Esophagus squamous epithelium (tissue), 4 donors: Measurements from ENCODE around the gene CENPP.

ENCODE experiments used
- POLR2A ChIP-seq, 4 donors: fragments of 450-650 bp; IDR thresholded peaks; one replicate each; pipeline ENCODE4 v1.6.1; 2017; ENCODE audit warnings: antibody characterized with exemption in 4 of 4, mild to moderate bottlenecking in 4 of 4, moderate library complexity in 3 of 4
- TF ChIP-seq, protein P1 (sequence below), 6 experiments: fragments of 450-650 bp in 4 of 6; fragments of 200-600 bp in 2 of 6; sonication (generic) in 2 of 6; IDR thresholded peaks; one replicate each; pipeline ENCODE4 v1.5.1; 2016 to 2019; ENCODE audit warnings: antibody characterized with exemption in 6 of 6, mild to moderate bottlenecking in 4 of 6, moderate library complexity in 4 of 6

DNA sequence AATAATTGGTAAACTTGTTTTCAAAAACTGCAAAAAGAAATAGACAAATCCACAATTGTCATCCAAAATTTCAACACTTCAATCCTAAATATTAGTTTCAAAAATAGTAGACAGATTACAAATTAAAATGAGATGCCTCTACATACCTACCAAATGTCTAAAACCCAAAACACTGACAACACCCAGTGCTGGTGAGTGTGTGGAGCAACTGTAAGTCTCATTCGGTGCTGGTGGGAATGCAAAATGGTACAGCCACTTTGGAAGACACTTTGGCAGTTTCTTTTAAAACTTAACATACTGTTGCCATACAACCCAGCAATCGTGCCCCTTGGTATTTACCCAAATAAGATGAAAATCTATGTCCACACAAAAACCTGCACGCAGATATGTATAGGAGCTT, 203.4 kb downstream of the CENPP start:
- TF ChIP-seq, protein P1, sequence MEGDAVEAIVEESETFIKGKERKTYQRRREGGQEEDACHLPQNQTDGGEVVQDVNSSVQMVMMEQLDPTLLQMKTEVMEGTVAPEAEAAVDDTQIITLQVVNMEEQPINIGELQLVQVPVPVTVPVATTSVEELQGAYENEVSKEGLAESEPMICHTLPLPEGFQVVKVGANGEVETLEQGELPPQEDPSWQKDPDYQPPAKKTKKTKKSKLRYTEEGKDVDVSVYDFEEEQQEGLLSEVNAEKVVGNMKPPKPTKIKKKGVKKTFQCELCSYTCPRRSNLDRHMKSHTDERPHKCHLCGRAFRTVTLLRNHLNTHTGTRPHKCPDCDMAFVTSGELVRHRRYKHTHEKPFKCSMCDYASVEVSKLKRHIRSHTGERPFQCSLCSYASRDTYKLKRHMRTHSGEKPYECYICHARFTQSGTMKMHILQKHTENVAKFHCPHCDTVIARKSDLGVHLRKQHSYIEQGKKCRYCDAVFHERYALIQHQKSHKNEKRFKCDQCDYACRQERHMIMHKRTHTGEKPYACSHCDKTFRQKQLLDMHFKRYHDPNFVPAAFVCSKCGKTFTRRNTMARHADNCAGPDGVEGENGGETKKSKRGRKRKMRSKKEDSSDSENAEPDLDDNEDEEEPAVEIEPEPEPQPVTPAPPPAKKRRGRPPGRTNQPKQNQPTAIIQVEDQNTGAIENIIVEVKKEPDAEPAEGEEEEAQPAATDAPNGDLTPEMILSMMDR (IDR thresholded peaks at IDR 0.05) = no peak
- TF ChIP-seq POLR2A (IDR thresholded peaks at IDR 0.05) = no peak
